Measurements from ENCODE around the gene HOMER3. TPM values are rescaled to one million over a fixed set of nuclear protein-coding genes. Genes with fewer than 3 reads are reported as not detected.

HOMER3 gene
- total RNA-seq, 1 donor from 2014 or later: 29.3 TPM

- intact Hi-C loops (cut with DNase I): no loop called here
- DNase-seq (no peak), ATAC-seq (no peak)
- H3K27me3 ChIP-seq: no peaks in the 10 kb centered on the region
- H3K4me1 ChIP-seq: no peaks in the 10 kb centered on the region
- H3K4me3 ChIP-seq: no peak overlapping the region
- no peak overlapping the region for H3K27ac ChIP-seq
- no peaks in the 10 kb centered on the region for H3K9me3 ChIP-seq
- TF ChIP-seq CTCF (IDR thresholded peaks at IDR 0.05): no peak
- H3K36me3 ChIP-seq: no peaks in the 10 kb centered on the region
Measured at GRCh38 chr19:18951721-18952281, 10.8 kb upstream of the HOMER3 start.

- H3K27ac ChIP-seq: no peak overlapping the region
- intact Hi-C loops (cut with DNase I): no loop called here
- no peak for TF ChIP-seq CTCF (IDR thresholded peaks at IDR 0.05)
- no peaks in the 10 kb centered on the region for H3K27me3 ChIP-seq
- ATAC-seq: no peak
- no peaks in the 10 kb centered on the region for H3K36me3 ChIP-seq
- no peak for DNase-seq
- H3K4me1 ChIP-seq: no peaks in the 10 kb centered on the region
- no peaks in the 10 kb centered on the region for H3K9me3 ChIP-seq
- H3K4me3 ChIP-seq: no peak overlapping the region
Measured at GRCh38 chr19:18949858-18950257, 8.8 kb upstream of the HOMER3 start.

GRCh38 chr19:18948976-18949356, 7.9 kb upstream of the HOMER3 start:
- no peak for TF ChIP-seq CTCF (IDR thresholded peaks at IDR 0.05)
- ATAC-seq (no peak), DNase-seq (no peak)
- Histone ChIP-seq H3K27ac (no peak overlapping the region), H3K36me3 (no peaks in the 10 kb centered on the region), H3K27me3 (no peaks in the 10 kb centered on the region), H3K4me1 (no peaks in the 10 kb centered on the region), H3K4me3 (no peak overlapping the region), H3K9me3 (no peaks in the 10 kb centered on the region)
- intact Hi-C loops (cut with DNase I): no loop called here

GRCh38 chr19:18948075-18948975, 7.3 kb upstream of the HOMER3 start:
- no peak overlapping the region for H3K27ac ChIP-seq
- no peaks in the 10 kb centered on the region for H3K27me3 ChIP-seq
- H3K9me3 ChIP-seq: no peaks in the 10 kb centered on the region
- intact Hi-C loops (cut with DNase I): no loop called here
- TF ChIP-seq CTCF (IDR thresholded peaks at IDR 0.05): no peak
- no peaks in the 10 kb centered on the region for H3K36me3 ChIP-seq
- DNase-seq (no peak), ATAC-seq (no peak)
- no peaks in the 10 kb centered on the region for H3K4me1 ChIP-seq
- no peak overlapping the region for H3K4me3 ChIP-seq

- Histone ChIP-seq H3K4me1 (no peaks in the 10 kb centered on the region), H3K36me3 (no peaks in the 10 kb centered on the region), H3K9me3 (no peaks in the 10 kb centered on the region), H3K4me3 (no peak overlapping the region), H3K27ac (no peak overlapping the region), H3K27me3 (no peaks in the 10 kb centered on the region)
- intact Hi-C loops (cut with DNase I): no loop called here
- DNase-seq (no peak), ATAC-seq (no peak)
- no peak for TF ChIP-seq CTCF (IDR thresholded peaks at IDR 0.05)
Measured at GRCh38 chr19:18946918-18947317, 5.9 kb upstream of the HOMER3 start.

Measured in upper lobe of right lung (tissue), 1 donor.